Measurements from ENCODE around the gene APH1B. TPM values are rescaled to one million over a fixed set of nuclear protein-coding genes. Genes with fewer than 3 reads are reported as not detected.

The APH1B gene
- total and polyA plus RNA-seq, 2 of the 4 experiments (the other 2 are of a cell fraction) = 7.0 to 7.7 TPM

- WGBS, 2 experiments (ENCODE audit: extremely low coverage in 2 of 2, insufficient read length in 1 of 2) = no CpG with 5 or more reads among the region's 5 CpGs
- no TSS peak for BruUV-seq (replicated peaks)
- POLR2A ChIA-PET (ENCODE audit: unreplicated experiment) = no interaction called here
Observed at GRCh38 chr15:63256433-63257274, 20.8 kb upstream of the APH1B start.

More at GRCh38 chr15:63256433-63257274, 20.8 kb upstream of the APH1B start:
- peak; percentile 82 for ATAC-seq (ENCODE audit: low read depth)
- no peak overlapping the region for H2BK20ac ChIP-seq (ENCODE audit: low read depth, low read length)
- H3K4ac ChIP-seq (ENCODE audit: low read depth, low read length) = no peak overlapping the region
- no peaks in the 10 kb centered on the region for H3K27me3 ChIP-seq (ENCODE audit: control insufficient read depth, insufficient read depth, low read length)
- TF ChIP-seq CEBPB (IDR thresholded peaks at IDR 0.05; ENCODE audit: low read depth, low read length) (no peak), RFX5 (IDR thresholded peaks at IDR 0.05; ENCODE audit: low read depth, low read length) (no peak), FOS (IDR thresholded peaks at IDR 0.05; ENCODE audit: low read depth, low read length) (peak; percentile 73; the same call in 1 of the 2 replicates)
- no peak overlapping the region for H3K4me3 ChIP-seq (ENCODE audit: insufficient read depth, low read depth, low read length)
- peaks cover 4% of the 10 kb centered on the region; the same call in 1 of the 2 replicates for H3K9me1 ChIP-seq (ENCODE audit: insufficient read depth, low read length)
- H2BK120ac ChIP-seq (ENCODE audit: low read depth, low read length) = no peak overlapping the region
- no peak overlapping the region for H3K9ac ChIP-seq (ENCODE audit: low read depth, low read length)
- H3K27ac ChIP-seq (ENCODE audit: insufficient read depth, low read length) = no peak overlapping the region
- no peaks in the 10 kb centered on the region for H4K20me1 ChIP-seq (ENCODE audit: insufficient read depth, low read length)
- H2AFZ ChIP-seq (replicated peaks; ENCODE audit: low read length, poor library complexity) = no peak overlapping the region
- H4K91ac ChIP-seq (ENCODE audit: insufficient read depth, low read depth, low read length) = no peak overlapping the region
- H4K8ac ChIP-seq (ENCODE audit: low read depth in 2 of 2, low read length in 2 of 2) = no peak overlapping the region
- intact Hi-C loops (cut with micrococcal nuclease) = loop anchor here (5.0 kb wide), 1 partner anchor 99 kb away; the partner anchor contains the start of gene RPS27L
- no peak overlapping the region for H2AK5ac ChIP-seq (ENCODE audit: low read depth, low read length)
- CTCF ChIA-PET = interaction anchor here (0.7 kb wide), 1 partner anchor 9 kb away, joined by 3 read pairs; no protein-coding TSS in a partner anchor
- dilution Hi-C loops (cut with HindIII; ENCODE audit: low sequenced_read_pairs, unreplicated experiment) = no loop called here
- no peak overlapping the region for H3K14ac ChIP-seq (replicated peaks; ENCODE audit: low read depth, low read length)
- in situ Hi-C loops (cut with MboI; ENCODE audit: low sequenced_read_pairs) = no loop called here
- H3K56ac ChIP-seq (ENCODE audit: extremely low read depth, insufficient read depth, low read length) = no peak overlapping the region
- H3K9me3 ChIP-seq (ENCODE audit: control insufficient read depth, insufficient read depth, low read length) = no peaks in the 10 kb centered on the region
- H2BK15ac ChIP-seq (ENCODE audit: low read depth, low read length) = no peak overlapping the region
- DNase-seq = peak; percentile 84
- H2AK9ac ChIP-seq (replicated peaks; ENCODE audit: low read depth, low read length, poor library complexity) = no peak overlapping the region
- peak overlapping the region; percentile 18; the same call in 1 of the 2 replicates for H3K4me2 ChIP-seq (ENCODE audit: low read depth, low read length)
- H4K5ac ChIP-seq (ENCODE audit: low read depth, low read length) = no peak overlapping the region
- peaks cover 16 to 23% of the 10 kb centered on the region in 2 experiments; a peak in 3 of 4 replicates for H3K79me1 ChIP-seq (ENCODE audit: low read depth in 1 of 2, low read length in 2 of 2)
- no peak overlapping the region for H3K23ac ChIP-seq (ENCODE audit: low read depth, low read length)
- H3K18ac ChIP-seq (ENCODE audit: low read depth, low read length) = no peak overlapping the region; the same call in 1 of the 2 replicates
- peaks cover 5% of the 10 kb centered on the region for H3K4me1 ChIP-seq (ENCODE audit: control insufficient read depth, insufficient read depth, low read length)
- H3K36me3 ChIP-seq (ENCODE audit: control insufficient read depth, insufficient read depth, low read length) = peaks cover 16% of the 10 kb centered on the region
- peak overlapping the region; percentile 60 for H2BK5ac ChIP-seq (ENCODE audit: low read depth, low read length, poor library complexity, severe bottlenecking)

Data from IMR-90 (cell line).